Neuronal stem cell (in vitro differentiated cells): ENCODE measurements around the gene CCDC3.

Experiments
- DNase-seq: peaks from one replicate; pipeline ENCODE4 v3.0.0-alpha.2; 2013; ENCODE audit warnings: low spot score
- H2AFZ ChIP-seq: one replicate; pipeline ENCODE4 v1.6.1; 2013; ENCODE audit warnings: mild to moderate bottlenecking, low read length, inconsistent platforms
- H2AK5ac ChIP-seq: 2 replicates; pipeline ENCODE4 v1.6.1; 2013; ENCODE audit warnings: low read depth, mild to moderate bottlenecking, inconsistent platforms, low read length, moderate library complexity, mixed read lengths
- H2BK120ac ChIP-seq: 2 replicates; pipeline ENCODE4 v1.6.1; 2013; ENCODE audit warnings: low read depth, mild to moderate bottlenecking, inconsistent platforms, low read length, moderate library complexity, mixed read lengths
- H2BK12ac ChIP-seq: one replicate; pipeline ENCODE4 v1.6.1; 2013; ENCODE audit warnings: low read length, inconsistent platforms
- H2BK15ac ChIP-seq: 2 replicates; pipeline ENCODE4 v1.6.1; 2013; ENCODE audit warnings: mild to moderate bottlenecking, low read length, inconsistent platforms, mixed read lengths
- H2BK5ac ChIP-seq: one replicate; pipeline ENCODE4 v1.6.1; 2013; ENCODE audit warnings: inconsistent platforms, mild to moderate bottlenecking, low read length, moderate library complexity
- H3K14ac ChIP-seq: one replicate; pipeline ENCODE4 v1.6.1; 2013; ENCODE audit warnings: low read length, inconsistent platforms
- H3K18ac ChIP-seq: 2 replicates; pipeline ENCODE4 v1.6.1; 2013; ENCODE audit warnings: low read length, inconsistent platforms
- H3K23ac ChIP-seq: 2 replicates; pipeline ENCODE4 v1.6.1; 2013; ENCODE audit warnings: low read depth, mild to moderate bottlenecking, mixed read lengths, low read length, inconsistent platforms; ENCODE audit not compliant: poor library complexity
- H3K27ac ChIP-seq: replicated peaks from 3 replicates; pipeline ENCODE4 v1.5.1; 2013; ENCODE audit warnings: low read length, inconsistent platforms
- H3K27me3 ChIP-seq, 3 experiments: 2 replicates each; pipeline ENCODE4 v1.6.1; 2013; ENCODE audit warnings: low read length in 3 of 3, mild to moderate bottlenecking in 2 of 3, inconsistent platforms in 1 of 3, low read depth in 1 of 3, mixed read lengths in 1 of 3, moderate library complexity in 1 of 3; ENCODE audit not compliant: control insufficient read depth in 3 of 3, insufficient read depth in 3 of 3
- H3K36me3 ChIP-seq, 2 donors: replicated peaks in 1 of 2; 2 replicates each; pipeline ENCODE4 v1.6.1; 2013; ENCODE audit warnings: low read length in 2 of 2; ENCODE audit not compliant: control insufficient read depth in 2 of 2, insufficient read depth in 2 of 2
- H3K4ac ChIP-seq: 2 replicates; pipeline ENCODE4 v1.6.1; 2013; ENCODE audit warnings: inconsistent platforms, mild to moderate bottlenecking, low read length, moderate library complexity
- H3K4me1 ChIP-seq, 2 donors: 1 replicate in 1 of 2; 2 replicates in 1 of 2; pipeline ENCODE4 v1.6.1; 2013; ENCODE audit warnings: low read length in 2 of 2, low read depth in 1 of 2; ENCODE audit not compliant: control insufficient read depth in 2 of 2, insufficient read depth in 1 of 2
- H3K4me2 ChIP-seq: one replicate; pipeline ENCODE4 v1.6.1; 2013; ENCODE audit warnings: mild to moderate bottlenecking, low read length, inconsistent platforms; ENCODE audit not compliant: insufficient read depth, poor library complexity, severe bottlenecking
- H3K4me3 ChIP-seq, 2 donors: 2 replicates each; pipeline ENCODE4 v1.5.1; 2013; ENCODE audit warnings: low read length in 2 of 2, mild to moderate bottlenecking in 2 of 2, inconsistent platforms in 1 of 2, moderate library complexity in 1 of 2
- H3K79me1 ChIP-seq: one replicate; pipeline ENCODE4 v1.6.1; 2013; ENCODE audit warnings: low read depth, mild to moderate bottlenecking, inconsistent platforms, low read length, moderate library complexity
- H3K9ac ChIP-seq: one replicate; pipeline ENCODE4 v1.6.1; 2013; ENCODE audit warnings: mild to moderate bottlenecking, low read depth, low read length, inconsistent platforms; ENCODE audit not compliant: poor library complexity
- H3K9me3 ChIP-seq, 2 donors: replicated peaks in 1 of 2; 2 replicates each; pipeline versions ENCODE3 to v1.6.1; 2013; ENCODE audit warnings: low read length in 2 of 2, mild to moderate bottlenecking in 2 of 2, inconsistent platforms in 1 of 2, low read depth in 1 of 2, mixed read lengths in 1 of 2, moderate library complexity in 1 of 2; ENCODE audit not compliant: control insufficient read depth in 2 of 2, insufficient read depth in 1 of 2
- H4K8ac ChIP-seq: one replicate; pipeline ENCODE4 v1.6.1; 2013; ENCODE audit warnings: low read depth, mild to moderate bottlenecking, inconsistent platforms, low read length, moderate library complexity
- H4K91ac ChIP-seq: one replicate; pipeline ENCODE4 v1.6.1; 2013; ENCODE audit warnings: low read length, low read depth, mild to moderate bottlenecking, inconsistent platforms; ENCODE audit not compliant: poor library complexity
- WGBS, 2 donors: extraction: QIAGEN DNeasy Blood & Tissue Kit; methylation state at CpG; one replicate each; pipeline ENCODE4 v1.1.7; 2013; ENCODE audit warnings: missing lambda C conversion rate in 2 of 2, mixed read lengths in 1 of 2; ENCODE audit not compliant: insufficient read length in 2 of 2, insufficient replicate concordance in 1 of 2; ENCODE audit errors: extremely low coverage in 2 of 2; 5-methylcytosine and 5-hydroxymethylcytosine counted together

CCDC3 gene

DNA sequence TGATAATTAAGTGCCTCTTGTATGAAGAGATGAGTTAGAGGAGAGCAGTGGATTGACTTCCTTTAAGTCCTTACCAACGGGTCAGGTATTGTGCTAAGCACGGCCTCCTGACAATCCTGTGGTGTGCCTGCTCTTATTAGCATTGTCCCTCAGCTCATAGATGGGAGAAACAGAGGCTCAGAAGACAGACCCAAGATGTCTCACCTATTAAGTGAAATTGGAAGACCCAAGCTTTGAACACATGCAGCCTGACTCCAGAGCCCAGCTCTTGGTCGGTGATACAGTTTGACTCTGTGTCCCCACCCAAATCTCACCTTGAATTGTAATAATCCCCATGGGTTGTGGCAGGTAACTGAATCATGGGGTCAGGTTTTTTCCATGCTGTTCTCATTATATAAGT lies 53.8 kb downstream of the CCDC3 start:
- Histone ChIP-seq H2AK5ac (no peak overlapping the region), H3K4ac (no peak overlapping the region), H3K79me1 (no peaks in the 10 kb centered on the region), H3K36me3 (no peaks in the 10 kb centered on the region), H4K91ac (no peak overlapping the region), H3K14ac (no peak overlapping the region), H2BK15ac (no peak overlapping the region), H3K4me2 (no peak overlapping the region), H2BK120ac (no peak overlapping the region), H3K4me1 (no peaks in the 10 kb centered on the region), H2BK5ac (no peak overlapping the region), H3K4me3 (no peak overlapping the region), H3K9me3 (no peaks in the 10 kb centered on the region), H3K18ac (no peak overlapping the region), H2AFZ (no peak overlapping the region), H3K23ac (no peak overlapping the region), H3K9ac (no peak overlapping the region), H4K8ac (no peak overlapping the region), H3K27me3 (no peaks in the 10 kb centered on the region), H2BK12ac (no peak overlapping the region), H3K27ac (no peak overlapping the region)
- DNase-seq = no peak
- whole genome bisulfite sequencing, 2 donors = no CpG with 5 or more reads among the region's 3 CpGs

DNA sequence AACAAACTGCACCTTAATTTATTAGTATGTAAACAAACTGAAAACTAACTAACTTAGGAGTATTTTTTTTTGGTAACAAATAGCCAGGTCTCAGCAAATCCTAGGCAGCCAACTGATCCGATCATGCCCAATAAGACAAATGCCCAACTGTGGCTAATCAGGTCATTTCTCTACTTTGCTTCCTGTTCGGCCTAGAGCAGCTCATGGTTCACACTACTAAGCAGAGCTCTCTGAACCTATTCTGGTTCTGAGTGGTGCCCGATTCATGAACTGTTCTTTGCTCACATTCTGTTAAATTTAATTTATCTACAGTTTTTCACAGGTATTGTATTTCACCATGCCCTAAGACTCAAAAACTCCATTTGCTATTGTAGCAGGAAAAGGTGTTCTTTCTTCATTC lies 55.1 kb downstream of the CCDC3 start:
- Histone ChIP-seq H2AFZ (no peak overlapping the region), H2AK5ac (no peak overlapping the region), H2BK15ac (no peak overlapping the region), H2BK12ac (no peak overlapping the region), H2BK120ac (no peak overlapping the region), H3K4me2 (no peak overlapping the region), H3K18ac (no peak overlapping the region), H3K4me1 (no peaks in the 10 kb centered on the region), H3K36me3 (no peaks in the 10 kb centered on the region), H3K79me1 (no peaks in the 10 kb centered on the region), H2BK5ac (no peak overlapping the region), H3K9me3 (no peaks in the 10 kb centered on the region), H3K9ac (no peak overlapping the region), H3K27ac (no peak overlapping the region), H3K4ac (no peak overlapping the region), H3K4me3 (no peak overlapping the region), H3K14ac (no peak overlapping the region), H3K23ac (no peak overlapping the region), H4K8ac (no peak overlapping the region), H3K27me3 (no peaks in the 10 kb centered on the region), H4K91ac (no peak overlapping the region)
- DNase-seq = no peak
- no CpG with 5 or more reads among the region's 3 CpGs for WGBS, 2 donors

DNA sequence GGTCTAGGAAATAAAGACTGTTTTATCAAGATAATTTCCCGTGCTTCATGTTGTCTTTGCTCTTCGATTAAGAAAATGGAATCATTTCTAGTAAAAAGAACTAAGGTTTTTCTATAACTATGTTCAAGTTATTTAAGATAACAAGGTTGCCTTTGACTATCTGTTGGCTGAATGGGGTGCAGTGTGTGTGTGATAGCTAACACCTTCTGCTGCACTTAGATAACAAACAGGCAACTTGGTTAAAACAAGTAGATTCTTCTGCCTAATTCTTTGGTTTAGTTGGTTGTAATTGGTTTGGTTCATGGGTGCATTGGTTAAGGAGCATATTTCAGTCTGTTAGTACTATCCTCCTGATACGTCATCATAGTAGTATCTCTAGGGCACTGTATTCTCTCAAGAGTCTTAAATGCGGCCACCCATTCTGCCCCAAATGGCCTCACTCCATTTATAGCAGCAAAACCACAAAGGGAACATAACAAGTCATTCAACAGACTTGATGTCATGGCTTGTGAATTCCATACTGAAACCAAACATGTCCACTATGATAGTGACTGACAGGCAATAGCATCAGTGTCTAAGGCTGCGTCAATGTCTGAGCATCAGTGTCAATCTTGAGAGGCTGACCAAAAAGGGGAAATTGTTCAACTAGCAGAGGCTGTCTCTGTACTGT lies 55.7 kb downstream of the CCDC3 start:
- Histone ChIP-seq H3K18ac (no peak overlapping the region), H3K4me1 (no peaks in the 10 kb centered on the region), H2BK120ac (no peak overlapping the region), H3K27ac (no peak overlapping the region), H3K9ac (no peak overlapping the region), H3K27me3 (peaks cover 0 to under 1% (median 0%) of the 10 kb centered on the region in 3 experiments), H3K4ac (no peak overlapping the region), H2BK5ac (no peak overlapping the region), H3K36me3 (no peaks in the 10 kb centered on the region), H2BK15ac (no peak overlapping the region), H4K91ac (no peak overlapping the region), H2BK12ac (no peak overlapping the region), H3K23ac (no peak overlapping the region), H4K8ac (no peak overlapping the region), H2AK5ac (no peak overlapping the region), H3K4me2 (no peak overlapping the region), H3K4me3 (no peak overlapping the region), H2AFZ (no peak overlapping the region), H3K79me1 (no peaks in the 10 kb centered on the region), H3K14ac (no peak overlapping the region), H3K9me3 (no peaks in the 10 kb centered on the region)
- no CpG with 5 or more reads among the region's 5 CpGs for WGBS, 2 donors
- no peak for DNase-seq

DNA sequence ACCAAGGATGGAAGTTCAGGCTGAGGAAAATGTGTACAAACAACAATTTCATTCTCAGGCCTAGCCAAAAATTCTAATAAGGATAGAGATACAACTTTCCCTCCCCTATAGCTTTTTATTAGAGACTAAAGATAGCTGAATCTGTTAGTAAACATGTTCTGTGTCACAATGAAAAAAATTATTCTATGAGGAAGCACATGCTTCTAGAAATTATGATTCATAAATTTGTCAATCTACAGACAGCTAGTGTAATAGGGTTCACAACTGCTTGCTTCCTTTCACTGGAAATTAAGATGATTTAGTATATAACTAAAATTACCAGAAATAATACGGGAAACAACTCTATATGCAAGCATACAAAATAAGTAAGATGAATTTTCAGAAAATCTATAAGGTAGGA lies 56.6 kb downstream of the CCDC3 start:
- H3K79me1 ChIP-seq = no peaks in the 10 kb centered on the region
- no peak overlapping the region for H3K18ac ChIP-seq
- H3K4me3 ChIP-seq = no peak overlapping the region
- no peaks in the 10 kb centered on the region for H3K4me1 ChIP-seq
- H2BK12ac ChIP-seq = no peak overlapping the region
- H3K9me3 ChIP-seq = no peaks in the 10 kb centered on the region
- no peak overlapping the region for H2BK15ac ChIP-seq
- no peak overlapping the region for H3K9ac ChIP-seq
- no peak overlapping the region for H2AK5ac ChIP-seq
- H3K27me3 ChIP-seq = peaks cover 0 to 3% (median 0%) of the 10 kb centered on the region in 3 experiments
- no peak overlapping the region for H3K14ac ChIP-seq
- H3K36me3 ChIP-seq = no peaks in the 10 kb centered on the region
- no peak overlapping the region for H2AFZ ChIP-seq
- no peak overlapping the region for H2BK5ac ChIP-seq
- H3K23ac ChIP-seq = no peak overlapping the region
- H4K8ac ChIP-seq = no peak overlapping the region
- WGBS, 2 donors = no CpG with 5 or more reads among the region's 1 CpG
- no peak overlapping the region for H3K27ac ChIP-seq
- H2BK120ac ChIP-seq = no peak overlapping the region
- no peak overlapping the region for H3K4ac ChIP-seq
- no peak for DNase-seq
- no peak overlapping the region for H4K91ac ChIP-seq
- H3K4me2 ChIP-seq = no peak overlapping the region
